ENCODE results near the gene FLCN. TPM values are rescaled to one million over a fixed set of nuclear protein-coding genes. Genes with fewer than 3 reads are reported as not detected.

The FLCN gene
- total RNA-seq, 1 donor from 2014 or later: 57.2 TPM

DNA sequence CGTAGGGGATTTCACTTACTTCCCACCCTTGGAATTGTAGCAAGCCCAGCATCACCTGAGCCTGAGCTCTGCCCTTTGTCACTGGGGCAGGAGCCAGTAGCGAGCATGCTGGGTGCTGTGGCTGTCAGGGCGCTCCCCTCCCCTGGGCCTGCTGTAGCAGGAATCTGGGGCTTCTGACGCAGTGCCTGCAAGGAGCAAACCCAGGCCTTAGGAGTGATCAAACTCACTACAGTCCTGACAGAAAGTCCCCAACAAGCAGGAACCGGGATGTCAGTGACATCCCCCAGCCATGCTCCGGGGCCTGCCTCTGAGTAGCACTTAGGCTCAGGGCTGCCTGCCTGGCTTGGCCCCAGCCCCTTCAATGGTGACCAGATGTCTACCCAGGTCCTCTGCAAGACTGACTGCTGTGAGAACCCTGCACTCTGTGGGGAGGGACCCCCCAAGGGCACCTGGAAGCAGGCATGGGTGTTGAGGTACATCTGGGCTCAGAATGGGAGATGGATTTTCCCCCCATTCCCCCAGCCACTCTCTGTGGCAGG is 54.3 kb downstream of the FLCN start:
- peaks cover 28% of the 10 kb centered on the region for H3K4me1 Mint-ChIP-seq
- no peak overlapping the region for H3K4me3 Mint-ChIP-seq
- no peaks in the 10 kb centered on the region for H3K27me3 Mint-ChIP-seq (ENCODE audit: low read depth)
- H3K27ac Mint-ChIP-seq: no peak overlapping the region
- H3K9me3 Mint-ChIP-seq: no peaks in the 10 kb centered on the region
- DNase-seq (ENCODE audit: low spot score in 2 of 2, unreplicated experiment in 2 of 2): no peak
- peaks cover 28% of the 10 kb centered on the region for H3K36me3 Mint-ChIP-seq
- TF ChIP-seq, protein P1, sequence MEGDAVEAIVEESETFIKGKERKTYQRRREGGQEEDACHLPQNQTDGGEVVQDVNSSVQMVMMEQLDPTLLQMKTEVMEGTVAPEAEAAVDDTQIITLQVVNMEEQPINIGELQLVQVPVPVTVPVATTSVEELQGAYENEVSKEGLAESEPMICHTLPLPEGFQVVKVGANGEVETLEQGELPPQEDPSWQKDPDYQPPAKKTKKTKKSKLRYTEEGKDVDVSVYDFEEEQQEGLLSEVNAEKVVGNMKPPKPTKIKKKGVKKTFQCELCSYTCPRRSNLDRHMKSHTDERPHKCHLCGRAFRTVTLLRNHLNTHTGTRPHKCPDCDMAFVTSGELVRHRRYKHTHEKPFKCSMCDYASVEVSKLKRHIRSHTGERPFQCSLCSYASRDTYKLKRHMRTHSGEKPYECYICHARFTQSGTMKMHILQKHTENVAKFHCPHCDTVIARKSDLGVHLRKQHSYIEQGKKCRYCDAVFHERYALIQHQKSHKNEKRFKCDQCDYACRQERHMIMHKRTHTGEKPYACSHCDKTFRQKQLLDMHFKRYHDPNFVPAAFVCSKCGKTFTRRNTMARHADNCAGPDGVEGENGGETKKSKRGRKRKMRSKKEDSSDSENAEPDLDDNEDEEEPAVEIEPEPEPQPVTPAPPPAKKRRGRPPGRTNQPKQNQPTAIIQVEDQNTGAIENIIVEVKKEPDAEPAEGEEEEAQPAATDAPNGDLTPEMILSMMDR (IDR thresholded peaks at IDR 0.05; ENCODE audit: unreplicated experiment): no peak

DNA sequence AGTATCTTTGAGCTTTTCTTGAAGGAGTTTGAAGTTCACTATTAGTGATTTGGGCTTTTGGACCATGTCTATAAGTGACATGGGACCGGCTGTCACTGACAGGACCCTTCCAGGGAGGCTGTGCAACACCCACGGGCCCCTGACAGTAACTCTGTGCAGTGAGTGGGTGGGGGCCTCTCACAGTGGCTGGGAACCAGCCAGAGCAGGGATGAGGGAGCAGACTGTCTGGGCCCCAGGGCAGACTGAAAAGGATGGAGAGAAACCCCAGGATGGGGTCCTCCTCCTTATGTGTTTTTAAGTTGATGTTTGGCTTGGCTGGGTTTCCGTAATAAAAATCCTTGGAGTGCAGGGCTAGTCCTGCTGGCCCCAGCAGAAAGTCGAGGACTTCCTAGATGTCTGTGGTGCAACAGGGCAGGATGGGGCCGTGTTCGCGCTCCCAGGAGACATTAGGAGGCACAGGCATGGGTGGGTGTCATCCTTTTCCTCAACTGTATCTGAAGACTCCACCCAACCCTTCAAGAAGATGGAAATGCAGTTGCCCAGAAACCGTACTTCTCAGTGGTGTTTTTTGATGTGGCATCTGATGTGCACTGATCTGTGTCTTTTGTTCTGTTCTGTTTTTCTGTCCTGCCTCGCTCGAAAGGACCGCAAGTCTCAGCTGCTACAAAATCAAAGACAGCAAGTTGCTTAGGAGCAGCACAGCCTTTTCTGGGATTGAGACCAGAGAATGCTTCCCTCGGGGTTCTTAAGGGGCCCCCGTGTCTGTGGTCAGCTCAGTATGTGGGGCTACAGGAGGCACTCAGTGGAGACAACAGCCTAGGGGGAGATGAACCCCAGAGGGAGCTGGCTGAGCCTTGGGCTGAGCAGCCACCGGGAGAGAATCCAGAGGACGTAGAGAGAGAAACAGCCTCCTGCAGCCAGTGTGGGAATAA is 55.0 kb downstream of the FLCN start:
- H3K4me1 Mint-ChIP-seq: peaks cover 21% of the 10 kb centered on the region
- H3K36me3 Mint-ChIP-seq: peaks cover 35% of the 10 kb centered on the region
- TF ChIP-seq, protein P1 (IDR thresholded peaks at IDR 0.05; ENCODE audit: unreplicated experiment): no peak
- H3K4me3 Mint-ChIP-seq: no peak overlapping the region
- H3K27me3 Mint-ChIP-seq (ENCODE audit: low read depth): no peaks in the 10 kb centered on the region
- no peak for DNase-seq (ENCODE audit: low spot score in 2 of 2, unreplicated experiment in 2 of 2)
- no peak overlapping the region for H3K27ac Mint-ChIP-seq
- H3K9me3 Mint-ChIP-seq: no peaks in the 10 kb centered on the region

DNA sequence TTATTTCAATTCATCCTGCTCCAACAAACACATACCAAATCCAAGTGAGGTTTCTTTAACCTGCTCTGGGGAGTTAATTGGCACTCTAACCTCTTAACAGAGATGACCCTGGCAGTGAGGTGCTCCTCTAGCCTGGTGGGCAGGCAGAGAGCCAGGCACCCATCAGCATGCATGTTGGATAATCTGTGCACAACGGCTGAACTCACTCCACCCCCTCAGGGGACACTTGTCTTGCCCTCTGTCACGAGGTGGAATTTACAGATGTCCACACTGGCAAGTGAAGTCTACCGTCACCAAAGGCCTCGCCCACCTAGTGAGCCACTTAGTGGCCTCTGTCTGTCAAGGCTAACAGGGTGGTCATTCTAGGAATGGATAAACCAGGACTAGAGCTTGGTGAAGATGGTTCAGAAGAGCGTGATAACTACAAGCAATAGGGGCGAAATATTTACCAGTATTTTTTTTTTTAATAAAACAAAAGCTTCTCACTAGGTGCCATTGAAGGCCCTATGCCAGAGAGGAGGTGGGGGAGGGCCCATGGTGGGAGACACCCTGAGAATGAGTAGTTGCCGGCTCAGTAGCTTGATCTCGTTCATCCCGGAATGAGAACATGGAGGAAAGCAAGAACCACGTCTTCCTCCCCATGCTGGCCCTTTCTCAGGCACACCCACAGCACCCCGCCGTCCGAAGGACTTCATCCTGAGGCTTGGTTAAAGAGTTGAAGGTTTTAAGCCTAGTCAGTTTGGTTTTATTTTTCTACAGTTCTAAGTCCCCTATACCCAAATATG is 56.0 kb downstream of the FLCN start:
- no peak for DNase-seq (ENCODE audit: low spot score in 2 of 2, unreplicated experiment in 2 of 2)
- no peak overlapping the region for H3K27ac Mint-ChIP-seq

DNA sequence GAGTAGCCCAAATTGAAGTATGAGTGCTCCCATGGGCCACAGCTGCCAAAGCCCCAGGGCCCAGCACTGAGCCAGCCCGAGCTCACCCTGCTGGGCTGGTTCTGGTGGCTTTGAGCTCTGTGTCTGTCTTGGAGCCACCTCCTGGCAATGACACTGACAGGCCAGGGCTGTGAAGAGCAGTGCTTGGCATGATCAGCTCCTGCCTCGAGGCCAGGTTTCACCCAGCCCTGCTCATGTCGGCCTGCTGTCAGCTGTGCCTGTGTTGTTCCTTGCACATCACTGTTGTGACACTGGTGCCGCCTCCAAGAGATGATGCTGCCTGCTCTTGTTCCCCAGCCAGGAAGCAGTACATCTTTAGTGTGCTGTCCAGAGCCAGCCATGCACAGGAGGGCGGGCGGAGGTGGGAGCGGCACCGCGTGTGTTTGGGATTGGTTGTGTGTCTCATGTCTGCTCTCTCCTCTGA is 56.8 kb downstream of the FLCN start:
- Mint-ChIP-seq H3K36me3 (peaks cover 34% of the 10 kb centered on the region), H3K4me1 (peaks cover 3% of the 10 kb centered on the region), H3K27me3 (ENCODE audit: low read depth) (no peaks in the 10 kb centered on the region), H3K27ac (no peak overlapping the region), H3K9me3 (no peaks in the 10 kb centered on the region), H3K4me3 (no peak overlapping the region)
- TF ChIP-seq, protein P1 (IDR thresholded peaks at IDR 0.05; ENCODE audit: unreplicated experiment): no peak
- no peak for DNase-seq (ENCODE audit: low spot score in 2 of 2, unreplicated experiment in 2 of 2)

More for the DNA sequence above, 56.0 kb downstream of the FLCN start:
- Mint-ChIP-seq H3K4me1 (peaks cover 11% of the 10 kb centered on the region), H3K27me3 (ENCODE audit: low read depth) (no peaks in the 10 kb centered on the region), H3K9me3 (no peaks in the 10 kb centered on the region), H3K4me3 (no peak overlapping the region), H3K36me3 (peaks cover 36% of the 10 kb centered on the region)
- TF ChIP-seq, protein P1 (IDR thresholded peaks at IDR 0.05; ENCODE audit: unreplicated experiment): no peak

DNA sequence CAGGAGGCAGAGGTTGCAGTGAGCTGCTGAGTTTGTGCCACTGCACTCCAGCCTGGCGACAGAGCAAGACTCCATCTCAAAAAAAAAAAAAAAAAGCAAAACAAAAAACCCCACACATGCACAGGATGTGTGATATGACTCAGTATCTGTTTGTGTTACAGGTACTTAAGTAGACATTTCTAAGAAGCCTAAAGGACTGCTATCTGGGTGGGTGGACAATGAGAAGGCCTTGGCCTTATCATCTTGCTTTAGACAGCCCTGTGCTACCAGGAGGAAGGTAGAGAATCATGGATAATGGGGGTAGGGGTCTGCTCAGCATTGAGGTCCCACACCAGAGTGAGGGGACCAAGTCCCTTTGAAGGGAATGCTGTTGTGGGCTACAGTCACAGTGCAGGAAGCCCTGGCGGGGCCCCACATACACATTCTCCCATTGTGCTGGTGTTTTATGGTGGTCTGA is 57.6 kb downstream of the FLCN start:
- Mint-ChIP-seq H3K36me3 (peaks cover 36% of the 10 kb centered on the region), H3K9me3 (no peaks in the 10 kb centered on the region), H3K27ac (no peak overlapping the region), H3K27me3 (ENCODE audit: low read depth) (no peaks in the 10 kb centered on the region), H3K4me3 (no peak overlapping the region), H3K4me1 (no peaks in the 10 kb centered on the region)
- DNase-seq (ENCODE audit: low spot score in 2 of 2, unreplicated experiment in 2 of 2): no peak
- TF ChIP-seq, protein P1 (IDR thresholded peaks at IDR 0.05; ENCODE audit: unreplicated experiment): no peak
